ENCODE data around the gene CHCHD4. TPM values are rescaled to one million over a fixed set of nuclear protein-coding genes. Genes with fewer than 3 reads are reported as not detected.
"Not testable (repeated sequence)": the region's sequence is repeated elsewhere in the genome, so short reads cannot be mapped to it uniquely, and the experiment has no call there.

Gene CHCHD4
- total and polyA plus RNA-seq, 7 experiments from 2014 or later, result 3.3 to 14.1 (median 9.5) TPM

DNA sequence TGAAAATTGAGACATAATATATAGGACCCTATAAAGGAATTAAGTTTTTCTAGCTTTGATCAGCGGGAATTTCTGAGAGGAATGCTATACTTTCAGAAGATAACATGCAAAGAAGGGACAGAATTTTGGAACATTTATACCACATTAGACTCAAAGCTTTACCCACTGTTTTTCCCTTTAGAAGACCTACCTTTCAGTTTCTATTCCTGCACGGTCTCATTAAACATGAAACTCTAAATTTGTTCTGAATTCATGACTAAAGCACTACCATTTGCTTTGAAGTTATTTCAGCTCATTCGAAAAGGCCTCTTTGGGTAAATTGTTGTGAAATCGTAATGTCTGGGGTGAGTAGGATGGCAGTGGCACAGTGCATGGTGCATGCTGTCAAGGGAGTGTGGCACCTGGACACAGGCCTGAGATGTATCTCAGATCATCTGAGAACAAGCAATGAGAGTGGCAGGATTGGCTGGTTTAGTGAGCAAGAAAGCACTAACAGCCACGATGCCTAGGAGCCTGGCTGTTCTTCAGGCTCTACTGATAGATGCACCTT lies 42.5 kb downstream of the CHCHD4 start:
- ATAC-seq (no peak), DNase-seq (no peak)
- H3K9me3 ChIP-seq (ENCODE audit: control insufficient read depth in 2 of 3, low read length in 3 of 3), result no peaks in the 10 kb centered on the region
- H3K27me3 ChIP-seq (ENCODE audit: control insufficient read depth in 2 of 2, insufficient read depth in 2 of 2, low read length in 2 of 2), result no peaks in the 10 kb centered on the region
- H3K4me1 ChIP-seq (ENCODE audit: control insufficient read depth in 2 of 2, insufficient read depth in 2 of 2, low read length in 2 of 2), result no peaks in the 10 kb centered on the region
- peaks cover 0 to 7% (median 3%) of the 10 kb centered on the region in 7 donors for H3K4me1 Mint-ChIP-seq
- H3K27me3 Mint-ChIP-seq, result peaks cover 0 to 7% (median 3%) of the 10 kb centered on the region in 5 donors
- H3K4me3 Mint-ChIP-seq, result peak overlapping the region in 2 of 10 donors; percentile 14 to 50
- H3K27ac Mint-ChIP-seq, result peak overlapping the region in 2 of 9 donors; percentile 19 to 43
- intact Hi-C loops (cut with micrococcal nuclease), result no loop called here
- H3K4me3 ChIP-seq (ENCODE audit: low read length), result no peak overlapping the region
- H3K36me3 ChIP-seq (ENCODE audit: control insufficient read depth in 2 of 3, insufficient read depth in 3 of 3, low read length in 3 of 3), result no peaks in the 10 kb centered on the region
- H3K36me3 Mint-ChIP-seq, result peaks cover 0 to 12% (median 3%) of the 10 kb centered on the region in 5 donors
- no peak overlapping the region for H3K27ac ChIP-seq (ENCODE audit: low read depth, low read length)
- ChIA-PET POLR2A (no interaction called here), CTCF (no interaction called here)
- H3K9me3 Mint-ChIP-seq, result peaks cover 1 to 24% (median 14%) of the 10 kb centered on the region in 11 donors

DNA sequence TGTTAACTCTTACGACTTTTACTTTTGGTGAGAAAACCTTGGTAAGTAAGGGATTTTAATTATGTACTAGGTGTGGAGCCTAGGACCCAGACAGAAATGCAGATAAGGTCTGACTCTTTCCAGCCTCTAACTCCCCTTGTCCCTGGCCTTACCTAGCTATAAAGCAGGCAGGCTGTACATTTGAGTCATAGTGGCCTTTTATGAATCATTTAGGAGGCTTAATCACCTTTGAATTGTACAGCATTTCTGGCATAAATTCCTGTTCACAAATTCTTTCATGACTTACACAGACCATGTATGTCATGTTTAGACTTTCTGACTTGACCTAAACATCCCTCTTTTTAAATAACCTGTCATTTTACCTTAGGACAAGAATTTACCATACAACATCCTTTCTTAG lies 47.4 kb downstream of the CHCHD4 start:
- H3K4me3 Mint-ChIP-seq, result no peak overlapping the region

DNA sequence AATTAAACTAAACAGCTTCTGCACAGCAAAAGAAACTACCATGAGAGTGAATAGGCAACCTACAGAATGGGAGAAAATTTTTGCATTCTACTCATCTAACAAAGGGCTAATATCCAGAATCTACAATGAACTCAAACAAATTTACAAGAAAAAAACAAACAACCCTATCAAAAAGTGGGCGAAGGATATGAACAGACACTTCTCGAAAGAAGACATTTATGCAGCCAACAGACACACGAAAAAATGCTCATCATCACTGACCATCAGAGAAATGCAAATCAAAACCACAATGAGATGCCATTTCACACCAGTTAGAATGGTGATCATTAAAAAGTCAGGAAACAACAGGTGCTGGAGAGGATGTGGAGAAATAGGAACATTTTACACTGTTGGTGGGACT lies 49.4 kb downstream of the CHCHD4 start:
- Mint-ChIP-seq H3K9me3 (peaks cover 0 to 25% (median 11%) of the 10 kb centered on the region in 11 donors), H3K4me3 (peak overlapping the region in 1 of 10 donors; percentile 33), H3K36me3 (peaks cover 0 to 12% (median 2%) of the 10 kb centered on the region in 5 donors)
- H3K4me3 ChIP-seq (ENCODE audit: low read length); DNase-seq; H3K27me3 ChIP-seq (ENCODE audit: control insufficient read depth in 2 of 2, insufficient read depth in 2 of 2, low read length in 2 of 2); CTCF ChIA-PET; POLR2A ChIA-PET; H3K36me3 ChIP-seq (ENCODE audit: control insufficient read depth in 2 of 3, insufficient read depth in 3 of 3, low read length in 3 of 3); H3K4me1 Mint-ChIP-seq; H3K27ac ChIP-seq (ENCODE audit: low read depth, low read length); H3K27ac Mint-ChIP-seq; H3K4me1 ChIP-seq (ENCODE audit: control insufficient read depth in 2 of 2, insufficient read depth in 2 of 2, low read length in 2 of 2); H3K27me3 Mint-ChIP-seq; intact Hi-C loops (cut with micrococcal nuclease); H3K9me3 ChIP-seq (ENCODE audit: control insufficient read depth in 2 of 3, low read length in 3 of 3); ATAC-seq: not testable (repeated sequence)

More for the DNA sequence above, 47.4 kb downstream of the CHCHD4 start:
- no peaks in the 10 kb centered on the region for H3K27me3 Mint-ChIP-seq
- ATAC-seq (no peak), DNase-seq (no peak)
- H3K4me1 Mint-ChIP-seq, result peaks cover 0 to 6% (median 2%) of the 10 kb centered on the region in 7 donors
- H3K27ac ChIP-seq (ENCODE audit: low read depth, low read length), result no peak overlapping the region
- no peak overlapping the region for H3K4me3 ChIP-seq (ENCODE audit: low read length)
- no peaks in the 10 kb centered on the region for H3K9me3 ChIP-seq (ENCODE audit: control insufficient read depth in 2 of 3, low read length in 3 of 3)
- peaks cover 0 to 12% (median 5%) of the 10 kb centered on the region in 5 donors for H3K36me3 Mint-ChIP-seq
- H3K27me3 ChIP-seq (ENCODE audit: control insufficient read depth in 2 of 2, insufficient read depth in 2 of 2, low read length in 2 of 2), result no peaks in the 10 kb centered on the region
- intact Hi-C loops (cut with micrococcal nuclease), result no loop called here
- peaks cover 0 to 28% (median 10%) of the 10 kb centered on the region in 11 donors for H3K9me3 Mint-ChIP-seq
- H3K36me3 ChIP-seq (ENCODE audit: control insufficient read depth in 2 of 3, insufficient read depth in 3 of 3, low read length in 3 of 3), result no peaks in the 10 kb centered on the region
- POLR2A ChIA-PET, result no interaction called here
- CTCF ChIA-PET, result no interaction called here
- no peaks in the 10 kb centered on the region for H3K4me1 ChIP-seq (ENCODE audit: control insufficient read depth in 2 of 2, insufficient read depth in 2 of 2, low read length in 2 of 2)
- no peak overlapping the region for H3K27ac Mint-ChIP-seq

DNA sequence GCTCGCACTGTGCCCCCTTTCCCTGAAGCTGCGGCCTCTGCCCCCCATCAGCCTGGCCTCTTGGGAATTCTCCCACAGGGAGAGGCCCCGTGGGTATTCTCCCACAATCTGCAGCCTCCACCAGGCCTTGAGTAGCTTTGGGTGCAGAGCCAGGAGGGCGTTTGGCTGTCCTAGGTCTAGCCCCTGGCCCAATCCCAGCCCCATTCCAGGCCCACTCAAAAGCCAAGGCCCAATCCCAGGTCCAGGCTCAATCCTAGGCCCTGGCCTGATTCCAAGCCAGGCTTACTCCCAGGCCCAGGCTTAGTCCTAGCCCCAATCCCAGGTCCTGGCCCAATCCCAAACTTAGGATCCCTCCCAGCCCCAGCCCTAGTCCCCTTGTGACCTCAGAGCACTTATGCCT lies 59.8 kb downstream of the CHCHD4 start:
- Mint-ChIP-seq H3K4me1 (no peaks in the 10 kb centered on the region), H3K4me3 (no peak overlapping the region), H3K27me3 (peaks cover 5 to 15% (median 8%) of the 10 kb centered on the region in 5 donors), H3K36me3 (no peaks in the 10 kb centered on the region), H3K9me3 (peaks cover 0 to 2% (median 0%) of the 10 kb centered on the region in 11 donors), H3K27ac (no peak overlapping the region)
- H3K4me3 ChIP-seq (ENCODE audit: low read length), result no peak overlapping the region
- ChIA-PET CTCF (no interaction called here), POLR2A (interaction anchor here (0.7 kb wide), 1 partner anchor 614 kb away, joined by 4 read pairs; no protein-coding TSS in a partner anchor)
- intact Hi-C loops (cut with micrococcal nuclease), result no loop called here
- DNase-seq (no peak), ATAC-seq (no peak)
- no peaks in the 10 kb centered on the region for H3K36me3 ChIP-seq (ENCODE audit: control insufficient read depth in 2 of 3, insufficient read depth in 3 of 3, low read length in 3 of 3)
- no peaks in the 10 kb centered on the region for H3K27me3 ChIP-seq (ENCODE audit: control insufficient read depth in 2 of 2, insufficient read depth in 2 of 2, low read length in 2 of 2)
- no peaks in the 10 kb centered on the region for H3K4me1 ChIP-seq (ENCODE audit: control insufficient read depth in 2 of 2, insufficient read depth in 2 of 2, low read length in 2 of 2)
- H3K27ac ChIP-seq (ENCODE audit: low read depth, low read length), result no peak overlapping the region
- no peaks in the 10 kb centered on the region for H3K9me3 ChIP-seq (ENCODE audit: control insufficient read depth in 2 of 3, low read length in 3 of 3)

DNA sequence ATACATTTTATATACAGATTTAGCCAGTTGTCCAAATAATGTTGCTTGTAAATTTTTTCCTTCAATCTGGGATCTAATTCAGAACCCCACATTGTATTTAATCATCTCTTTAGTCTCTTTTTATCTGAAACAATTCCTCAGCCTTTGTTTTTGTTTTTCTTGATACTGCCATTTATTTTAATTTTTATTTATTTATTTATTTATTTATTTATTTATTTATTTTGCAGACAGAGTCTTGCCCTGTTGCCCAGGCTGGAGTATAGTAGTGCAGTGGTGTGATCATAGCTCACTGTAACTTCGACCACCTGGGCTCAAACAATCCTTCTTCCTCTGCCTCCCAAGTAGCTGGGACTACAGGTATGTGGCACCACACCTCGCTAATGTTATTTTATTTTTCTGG lies 61.5 kb downstream of the CHCHD4 start:
- CTCF ChIA-PET, result no interaction called here
- Mint-ChIP-seq H3K9me3 (peaks cover 0 to 4% (median 0%) of the 10 kb centered on the region in 11 donors), H3K4me3 (no peak overlapping the region), H3K27ac (no peak overlapping the region), H3K4me1 (no peaks in the 10 kb centered on the region), H3K27me3 (peaks cover 5 to 16% (median 8%) of the 10 kb centered on the region in 5 donors), H3K36me3 (no peaks in the 10 kb centered on the region)
- no peak for ATAC-seq
- intact Hi-C loops (cut with micrococcal nuclease), result no loop called here
- Histone ChIP-seq H3K4me1 (ENCODE audit: control insufficient read depth in 2 of 2, insufficient read depth in 2 of 2, low read length in 2 of 2) (no peaks in the 10 kb centered on the region), H3K36me3 (ENCODE audit: control insufficient read depth in 2 of 3, insufficient read depth in 3 of 3, low read length in 3 of 3) (no peaks in the 10 kb centered on the region), H3K9me3 (ENCODE audit: control insufficient read depth in 2 of 3, low read length in 3 of 3) (no peaks in the 10 kb centered on the region), H3K27ac (ENCODE audit: low read depth, low read length) (no peak overlapping the region), H3K4me3 (ENCODE audit: low read length) (no peak overlapping the region), H3K27me3 (ENCODE audit: control insufficient read depth in 2 of 2, insufficient read depth in 2 of 2, low read length in 2 of 2) (no peaks in the 10 kb centered on the region)
- POLR2A ChIA-PET, result no interaction called here
- no peak for DNase-seq

Other genes starting within 250 kb of the CHCHD4 start
- gene WNT7A, start 244.8 kb downstream of the CHCHD4 start, total RNA-seq, result 10 to 100 TPM in 4 of 5 experiments, under 1 TPM in 1; 0.15 to 21.8 (median 18.8) TPM
- gene WNT7A, start 244.8 kb downstream of the CHCHD4 start, polyA plus RNA-seq, result 1 to 10 TPM; 5.0 to 7.7 TPM
- 10 to 100 TPM; 30.1 to 54.8 (median 46.5) TPM for gene TMEM43, start 182 bp upstream of the CHCHD4 start, total RNA-seq
- 10 to 100 TPM; 55.6 to 55.8 TPM for gene TMEM43, start 182 bp upstream of the CHCHD4 start, polyA plus RNA-seq
- 10 to 100 TPM; 56.3 to 94.8 (median 78.1) TPM for gene XPC, start 53.7 kb upstream of the CHCHD4 start, total RNA-seq
- 10 to 100 TPM; 50.0 to 54.2 TPM for gene XPC, start 53.7 kb upstream of the CHCHD4 start, polyA plus RNA-seq
- gene LSM3, start 53.9 kb upstream of the CHCHD4 start, total RNA-seq, result 10 to 100 TPM in 1 of 5 experiments, 1 to 10 TPM in 4; 6.0 to 14.1 (median 8.0) TPM
- gene LSM3, start 53.9 kb upstream of the CHCHD4 start, polyA plus RNA-seq, result 10 to 100 TPM; 10.5 to 26.2 TPM